GM13977 (cell line): ENCODE data around the gene IFIH1.

ENCODE experiments used
- DNase-seq: peaks from one replicate; pipeline ENCODE4 v3.0.0; 2012; ENCODE audit warnings: low spot score
- CTCF ChIP-seq: IDR thresholded peaks from 2 replicates; pipeline ENCODE4 v1.5.1; 2012; ENCODE audit warnings: mild to moderate bottlenecking, control low read depth; ENCODE audit not compliant: insufficient read depth; ENCODE audit errors: extremely low read depth, missing control alignments
- in situ Hi-C: fragments of 300-500 bp; cut with MboI; formaldehyde crosslinking; loops from one replicate; pipeline ENCODE4 v1.12.0; 2022; ENCODE audit warnings: low sequenced_read_pairs, low pct_unique_long_range_greater_than_20kb, mixed read lengths, inconsistent platforms; ENCODE audit not compliant: unreplicated experiment

IFIH1 gene

GRCh38 chr2:162254236-162254871, 64.1 kb downstream of the IFIH1 start:
- no peak for TF ChIP-seq CTCF
- DNase-seq, result no peak
- in situ Hi-C loops, result no loop called here

- DNase-seq, result no peak
- in situ Hi-C loops, result no loop called here
- TF ChIP-seq CTCF, result no peak
These were observed 65.0 kb downstream of the IFIH1 start for GRCh38 chr2:162253435-162253834.

GRCh38 chr2:162252153-162252552, 66.3 kb downstream of the IFIH1 start:
- in situ Hi-C loops, result no loop called here
- DNase-seq, result no peak
- TF ChIP-seq CTCF, result no peak

GRCh38 chr2:162245781-162246180, 72.7 kb downstream of the IFIH1 start:
- DNase-seq, result no peak
- TF ChIP-seq CTCF, result no peak

GRCh38 chr2:162245061-162245460, 73.4 kb downstream of the IFIH1 start:
- TF ChIP-seq CTCF, result no peak
- in situ Hi-C loops, result no loop called here
- DNase-seq, result no peak

More at GRCh38 chr2:162245781-162246180, 72.7 kb downstream of the IFIH1 start:
- in situ Hi-C loops, result no loop called here

- in situ Hi-C loops, result no loop called here
- no peak for DNase-seq
- no peak for TF ChIP-seq CTCF
These were observed 73.9 kb downstream of the IFIH1 start for GRCh38 chr2:162244541-162245031.

- in situ Hi-C loops, result no loop called here
These were observed 74.8 kb downstream of the IFIH1 start for GRCh38 chr2:162243715-162244114.

More at GRCh38 chr2:162243715-162244114, 74.8 kb downstream of the IFIH1 start:
- no peak for DNase-seq
- no peak for TF ChIP-seq CTCF
